ENCODE results near the gene CMSS1. TPM values are rescaled to one million over a fixed set of nuclear protein-coding genes. Genes with fewer than 3 reads are reported as not detected.

Gene CMSS1
- polyA plus RNA-seq, 2 of the 4 experiments (the other 2 are of a cell fraction) = 61.1 to 62.9 TPM

GRCh38 chr3:100075196-100075595 lies 257.5 kb downstream of the CMSS1 start (continued):
- no peak for TF ChIP-seq SREBF2 (IDR thresholded peaks at IDR 0.05)
- TF ChIP-seq MAZ (IDR thresholded peaks at IDR 0.05; ENCODE audit: borderline replicate concordance, low read depth, low read length) = no peak

- 54% methylated on average over 4 of the region's 4 CpGs for WGBS (ENCODE audit: missing lambda C conversion rate)
- FAIRE-seq (no peak), ATAC-seq (no peak), DNase-seq (ENCODE audit: low read depth in 1 of 2, low spot score in 1 of 2) (no peak)
- no peak overlapping the region for H3K4me3 ChIP-seq
- TF ChIP-seq HOXB13 (CRISPR knock-in tag; IDR thresholded peaks at IDR 0.05; ENCODE audit: low read depth) (no peak), ZFP36 (IDR thresholded peaks at IDR 0.05; ENCODE audit: borderline replicate concordance, partially characterized antibody) (no peak), MYC (IDR thresholded peaks at IDR 0.05; ENCODE audit: borderline replicate concordance, low read length) (no peak), GATA3 (IDR thresholded peaks at IDR 0.05; ENCODE audit: borderline replicate concordance) (no peak), HDAC2 (IDR thresholded peaks at IDR 0.05) (no peak), NFE2L2 (conservative IDR thresholded peaks at IDR 0.05; ENCODE audit: low read length) (no peak), JUN (IDR thresholded peaks at IDR 0.05) (no peak), HOXA7 (CRISPR knock-in tag; IDR thresholded peaks at IDR 0.05) (no peak), RFX5 (IDR thresholded peaks at IDR 0.05) (no peak), HOXB5 (CRISPR knock-in tag; IDR thresholded peaks at IDR 0.05) (no peak), ZSCAN20 (CRISPR knock-in tag; IDR thresholded peaks at IDR 0.05) (no peak), ZNF302 (CRISPR knock-in tag; IDR thresholded peaks at IDR 0.05) (no peak), RARB (CRISPR knock-in tag; IDR thresholded peaks at IDR 0.05) (no peak), EHF (CRISPR knock-in tag; IDR thresholded peaks at IDR 0.05) (no peak)
- TF ChIP-seq, protein P1, sequence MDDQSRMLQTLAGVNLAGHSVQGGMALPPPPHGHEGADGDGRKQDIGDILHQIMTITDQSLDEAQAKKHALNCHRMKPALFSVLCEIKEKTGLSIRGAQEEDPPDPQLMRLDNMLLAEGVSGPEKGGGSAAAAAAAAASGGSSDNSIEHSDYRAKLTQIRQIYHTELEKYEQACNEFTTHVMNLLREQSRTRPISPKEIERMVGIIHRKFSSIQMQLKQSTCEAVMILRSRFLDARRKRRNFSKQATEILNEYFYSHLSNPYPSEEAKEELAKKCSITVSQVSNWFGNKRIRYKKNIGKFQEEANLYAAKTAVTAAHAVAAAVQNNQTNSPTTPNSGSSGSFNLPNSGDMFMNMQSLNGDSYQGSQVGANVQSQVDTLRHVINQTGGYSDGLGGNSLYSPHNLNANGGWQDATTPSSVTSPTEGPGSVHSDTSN (IDR thresholded peaks at IDR 0.05) = no peak
- TF ChIP-seq, protein P2, sequence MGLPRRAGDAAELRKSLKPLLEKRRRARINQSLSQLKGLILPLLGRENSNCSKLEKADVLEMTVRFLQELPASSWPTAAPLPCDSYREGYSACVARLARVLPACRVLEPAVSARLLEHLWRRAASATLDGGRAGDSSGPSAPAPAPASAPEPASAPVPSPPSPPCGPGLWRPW (IDR thresholded peaks at IDR 0.05) = no peak
- no peak overlapping the region for H3K27ac ChIP-seq
- ChIA-PET POLR2A (no interaction called here), CTCF (interaction anchor here (0.6 to 1.3 kb wide), 4 partner anchors 76 to 244 kb away, joined by 3 to 4 read pairs (median 3); no protein-coding TSS in a partner anchor)
- H3K4me2 ChIP-seq = peak overlapping the region; percentile 26; the same call in 2 of the 3 replicates
- H3K9me3 ChIP-seq = no peaks in the 10 kb centered on the region
- peaks cover 20% of the 10 kb centered on the region; the same call in 2 of the 3 replicates for H3K4me1 ChIP-seq
Observed at GRCh38 chr3:100075851-100076730, 258.4 kb downstream of the CMSS1 start.

- FAIRE-seq (no peak), ATAC-seq (no peak), DNase-seq (ENCODE audit: low read depth in 1 of 2, low spot score in 1 of 2) (no peak)
- H3K27ac ChIP-seq = no peak overlapping the region
- no peak overlapping the region; the same call in 2 of the 3 replicates for H3K4me2 ChIP-seq
- H3K4me3 ChIP-seq = no peak overlapping the region
- peaks cover 20% of the 10 kb centered on the region; the same call in 2 of the 3 replicates for H3K4me1 ChIP-seq
- TF ChIP-seq, protein P3, sequence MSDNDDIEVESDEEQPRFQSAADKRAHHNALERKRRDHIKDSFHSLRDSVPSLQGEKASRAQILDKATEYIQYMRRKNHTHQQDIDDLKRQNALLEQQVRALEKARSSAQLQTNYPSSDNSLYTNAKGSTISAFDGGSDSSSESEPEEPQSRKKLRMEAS (IDR thresholded peaks at IDR 0.05) = no peak
- TF ChIP-seq RARB (CRISPR knock-in tag; IDR thresholded peaks at IDR 0.05) (no peak), CHD4 (IDR thresholded peaks at IDR 0.05; ENCODE audit: borderline replicate concordance) (no peak)
- no peaks in the 10 kb centered on the region for H3K9me3 ChIP-seq
- 73% methylated on average over 7 of the region's 7 CpGs for WGBS (ENCODE audit: missing lambda C conversion rate)
- CTCF ChIA-PET = interaction anchor here (0.6 to 1.3 kb wide), 3 partner anchors 75 to 233 kb away, joined by 3 read pairs; no protein-coding TSS in a partner anchor
- POLR2A ChIA-PET = no interaction called here
Observed at GRCh38 chr3:100076731-100077529, 259.3 kb downstream of the CMSS1 start.

All from A549 (cell line).